Endodermal cell (in vitro differentiated cells): ENCODE measurements around the gene ST6GALNAC6. TPM values are rescaled to one million over a fixed set of nuclear protein-coding genes. Genes with fewer than 3 reads are reported as not detected.

Experiments
- DNase-seq: peaks from one replicate; pipeline ENCODE4 v3.0.0-alpha.2; 2017
- H3K27ac ChIP-seq: 2 replicates; pipeline ENCODE4 v1.5.1; 2013; ENCODE audit warnings: mild to moderate bottlenecking, low read depth, low read length, moderate library complexity
- H3K27me3 ChIP-seq: 2 replicates; pipeline ENCODE4 v1.6.1; 2013; ENCODE audit warnings: mild to moderate bottlenecking, low read length, moderate library complexity; ENCODE audit not compliant: insufficient read depth, control insufficient read depth, poor library complexity, severe bottlenecking
- H3K36me3 ChIP-seq: 2 replicates; pipeline ENCODE4 v1.7.0; 2013; ENCODE audit warnings: mild to moderate bottlenecking, low read length, moderate library complexity; ENCODE audit not compliant: control insufficient read depth, insufficient read depth
- H3K4me1 ChIP-seq: one replicate; pipeline ENCODE4 v1.7.0; 2013; ENCODE audit warnings: low read length; ENCODE audit not compliant: control insufficient read depth, insufficient read depth
- H3K4me3 ChIP-seq: 2 replicates; pipeline ENCODE4 v1.5.1; 2013; ENCODE audit warnings: mild to moderate bottlenecking, low read length, moderate library complexity
- H3K9ac ChIP-seq: 2 replicates; pipeline ENCODE4 v1.6.1; 2013; ENCODE audit warnings: mild to moderate bottlenecking, low read length, moderate library complexity; ENCODE audit not compliant: poor library complexity, severe bottlenecking; ENCODE audit errors: extremely low read depth
- H3K9me3 ChIP-seq: 2 replicates; pipeline ENCODE4 v1.6.1; 2013; ENCODE audit warnings: mild to moderate bottlenecking, low read length, moderate library complexity; ENCODE audit not compliant: control insufficient read depth
- H3K27ac Mint-ChIP-seq: 2 replicates; pipeline ENCODE4 v1.8.0; 2020; ENCODE audit warnings: mixed read lengths
- H3K27me3 Mint-ChIP-seq: 2 replicates; pipeline ENCODE4 v1.8.0; 2021; ENCODE audit warnings: mild to moderate bottlenecking, mixed read lengths; ENCODE audit not compliant: insufficient read depth
- H3K36me3 Mint-ChIP-seq: 2 replicates; pipeline ENCODE4 v1.8.0; 2020; ENCODE audit warnings: low read depth, mixed read lengths
- H3K4me1 Mint-ChIP-seq: 2 replicates; pipeline ENCODE4 v1.8.0; 2020; ENCODE audit warnings: mixed read lengths
- H3K4me3 Mint-ChIP-seq: 2 replicates; pipeline ENCODE4 v1.8.0; 2020; ENCODE audit warnings: mild to moderate bottlenecking, moderate library complexity, mixed read lengths
- H3K9me3 Mint-ChIP-seq: 2 replicates; pipeline ENCODE4 v1.8.0; 2020; ENCODE audit warnings: mild to moderate bottlenecking, mixed read lengths
- WGBS, 2 experiments: methylation state at CpG; one replicate each; pipeline versions ENCODE4 v1.1.5 to v1.1.7; 2013; ENCODE audit warnings: missing lambda C conversion rate in 2 of 2, mixed read lengths in 1 of 2; ENCODE audit not compliant: insufficient coverage in 1 of 2, insufficient read length in 1 of 2; 5-methylcytosine and 5-hydroxymethylcytosine counted together
- total RNA-seq, 2 donors: library from RNA; stranded (reverse); fragmentation: NEBNext Ultra II Directional in 1 of 2; extraction: Animal tissue kit (Norgen Biotek cat#: 25700) in 1 of 2; gene quantifications; 2 replicates in 1 of 2; 3 replicates in 1 of 2; pipeline ENCODE4 v1.2.1, GENCODE V29; 2021
- TF ChIP-seq, protein P1 (sequence below): fragments of 200-600 bp; sonication (generic); conservative IDR thresholded peaks from 2 replicates; pipeline ENCODE4 v1.5.0; 2021; ENCODE audit warnings: antibody characterized with exemption, mild to moderate bottlenecking

The ST6GALNAC6 gene
- total RNA-seq, 2 donors from 2014 or later = 42.3 to 44.2 TPM

DNA sequence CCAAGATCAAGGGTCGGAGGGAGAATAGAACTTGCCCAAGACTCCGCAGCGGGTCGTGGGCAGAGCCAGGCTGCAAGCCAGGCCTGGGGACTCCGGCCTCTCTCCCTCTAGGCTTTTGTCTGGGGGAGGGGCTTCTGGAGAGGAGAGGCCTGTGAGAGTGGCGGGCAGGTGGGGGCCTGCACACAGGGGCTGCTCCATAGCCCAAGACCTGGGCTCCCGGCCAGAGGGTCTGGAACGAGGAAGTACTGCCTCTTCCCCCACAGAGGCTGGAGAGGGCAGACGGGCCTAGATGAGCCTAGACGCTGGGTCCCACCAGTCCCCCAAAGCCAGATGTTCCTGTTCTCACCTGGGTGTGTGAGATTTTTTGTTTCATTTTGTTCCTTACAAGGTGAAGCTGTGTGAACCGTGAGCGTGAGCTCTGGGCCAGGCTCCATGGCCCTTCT lies 5.2 kb upstream of the ST6GALNAC6 start:
- no peaks in the 10 kb centered on the region for H3K27me3 Mint-ChIP-seq
- DNase-seq = peak; percentile 69
- Histone ChIP-seq H3K4me3 (no peak overlapping the region), H3K36me3 (no peaks in the 10 kb centered on the region), H3K4me1 (no peaks in the 10 kb centered on the region), H3K9me3 (no peaks in the 10 kb centered on the region), H3K27ac (peak overlapping the region; percentile 29), H3K27me3 (no peaks in the 10 kb centered on the region), H3K9ac (no peak overlapping the region)
- 73 to 80% methylated on average over 3 to 12 of the region's 12 CpGs for WGBS, 2 experiments
- peak overlapping the region; percentile 64 for H3K27ac Mint-ChIP-seq
- H3K4me3 Mint-ChIP-seq = no peak overlapping the region
- H3K36me3 Mint-ChIP-seq = no peaks in the 10 kb centered on the region
- TF ChIP-seq, protein P1, sequence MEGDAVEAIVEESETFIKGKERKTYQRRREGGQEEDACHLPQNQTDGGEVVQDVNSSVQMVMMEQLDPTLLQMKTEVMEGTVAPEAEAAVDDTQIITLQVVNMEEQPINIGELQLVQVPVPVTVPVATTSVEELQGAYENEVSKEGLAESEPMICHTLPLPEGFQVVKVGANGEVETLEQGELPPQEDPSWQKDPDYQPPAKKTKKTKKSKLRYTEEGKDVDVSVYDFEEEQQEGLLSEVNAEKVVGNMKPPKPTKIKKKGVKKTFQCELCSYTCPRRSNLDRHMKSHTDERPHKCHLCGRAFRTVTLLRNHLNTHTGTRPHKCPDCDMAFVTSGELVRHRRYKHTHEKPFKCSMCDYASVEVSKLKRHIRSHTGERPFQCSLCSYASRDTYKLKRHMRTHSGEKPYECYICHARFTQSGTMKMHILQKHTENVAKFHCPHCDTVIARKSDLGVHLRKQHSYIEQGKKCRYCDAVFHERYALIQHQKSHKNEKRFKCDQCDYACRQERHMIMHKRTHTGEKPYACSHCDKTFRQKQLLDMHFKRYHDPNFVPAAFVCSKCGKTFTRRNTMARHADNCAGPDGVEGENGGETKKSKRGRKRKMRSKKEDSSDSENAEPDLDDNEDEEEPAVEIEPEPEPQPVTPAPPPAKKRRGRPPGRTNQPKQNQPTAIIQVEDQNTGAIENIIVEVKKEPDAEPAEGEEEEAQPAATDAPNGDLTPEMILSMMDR = no peak
- peaks cover 14% of the 10 kb centered on the region for H3K4me1 Mint-ChIP-seq
- no peaks in the 10 kb centered on the region for H3K9me3 Mint-ChIP-seq

DNA sequence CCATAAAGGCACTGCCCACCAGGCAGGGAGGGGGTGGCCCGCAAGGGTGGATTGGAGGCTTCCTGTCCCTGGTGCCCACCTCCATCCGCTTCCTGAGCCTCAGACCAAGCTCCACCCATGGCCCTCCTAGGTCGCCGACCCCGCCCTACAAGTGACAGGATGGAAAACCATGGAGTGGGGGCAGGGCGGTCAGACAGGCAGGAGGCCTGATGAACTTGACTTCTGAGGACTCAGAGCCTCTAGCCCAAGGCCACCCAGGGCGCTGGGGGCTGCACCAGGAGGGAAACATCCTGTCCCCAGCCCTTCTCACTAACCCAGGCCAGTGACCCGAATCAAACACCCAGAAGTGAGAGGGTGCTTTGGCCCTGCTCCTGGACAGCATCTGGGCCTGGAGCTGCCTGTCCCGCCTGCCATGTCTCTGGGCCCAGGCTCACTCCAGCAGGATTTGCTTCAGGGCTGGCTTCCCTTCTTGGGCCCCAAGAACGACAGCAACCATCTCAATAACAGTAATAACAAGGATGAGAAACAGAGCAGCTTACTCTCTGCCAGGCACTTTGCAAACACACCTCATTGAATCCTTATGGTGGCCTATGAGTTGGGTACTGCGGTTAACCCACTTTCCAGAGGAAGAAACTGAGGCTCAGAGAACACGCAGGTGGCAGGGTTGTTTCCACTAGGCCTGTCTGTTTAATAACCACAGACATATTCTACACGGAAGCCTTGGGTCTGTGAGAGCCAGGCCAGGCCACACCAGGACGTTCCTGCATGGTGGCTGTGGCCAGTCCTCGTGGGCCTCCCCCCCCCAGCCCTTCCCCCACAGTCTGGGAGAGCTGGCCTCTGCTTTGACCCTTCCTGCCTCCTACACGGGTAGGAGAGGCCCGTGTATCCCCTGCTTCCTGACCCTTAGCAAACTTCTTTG lies 4.4 kb upstream of the ST6GALNAC6 start:
- Histone ChIP-seq H3K36me3 (no peaks in the 10 kb centered on the region), H3K27me3 (no peaks in the 10 kb centered on the region), H3K4me1 (no peaks in the 10 kb centered on the region), H3K4me3 (no peak overlapping the region), H3K9me3 (no peaks in the 10 kb centered on the region), H3K9ac (no peak overlapping the region), H3K27ac (no peak overlapping the region)
- 59 to 76% methylated on average over 8 to 17 of the region's 17 CpGs for WGBS, 2 experiments
- Mint-ChIP-seq H3K4me3 (no peak overlapping the region), H3K36me3 (no peaks in the 10 kb centered on the region), H3K4me1 (peaks cover 14% of the 10 kb centered on the region), H3K27me3 (no peaks in the 10 kb centered on the region), H3K9me3 (no peaks in the 10 kb centered on the region), H3K27ac (peak overlapping the region; percentile 64)
- DNase-seq = peak; percentile 91
- TF ChIP-seq, protein P1 = no peak

DNA sequence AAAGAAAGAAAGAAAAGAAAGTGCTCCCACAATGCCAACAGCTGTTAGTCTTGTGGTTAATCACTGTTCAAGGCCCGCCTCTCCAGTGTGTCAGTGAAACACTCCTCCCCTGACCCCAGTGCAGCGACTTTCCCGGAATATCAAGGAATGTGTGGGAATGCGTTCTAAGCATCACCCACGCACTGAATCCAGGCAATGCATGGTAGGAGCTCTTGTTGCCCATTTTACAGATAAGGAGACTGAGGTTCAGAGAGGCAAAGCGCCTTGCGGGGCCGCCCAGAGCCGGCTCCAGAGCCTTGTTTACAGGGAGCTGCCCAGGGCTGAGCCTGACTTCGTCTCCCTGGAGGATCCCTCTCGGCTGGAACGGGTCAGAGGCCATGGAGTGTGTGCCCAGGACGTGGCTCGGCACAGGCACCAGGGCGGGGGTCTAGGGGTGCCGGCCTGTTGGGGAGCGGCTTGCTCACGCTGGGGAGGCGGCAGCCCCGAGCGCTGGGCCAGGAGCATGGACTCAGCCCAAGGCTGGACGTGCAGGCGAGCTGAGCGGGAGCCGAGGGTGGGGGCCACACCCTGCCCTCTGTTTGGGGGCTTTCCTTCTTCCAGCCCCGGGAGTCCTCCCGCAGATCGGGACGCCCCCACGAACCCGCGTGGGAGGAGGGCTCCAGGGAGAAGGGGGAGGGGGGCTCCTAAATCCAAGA lies 823 bp downstream of the ST6GALNAC6 start:
- peak overlapping the region; percentile 77 for H3K4me3 Mint-ChIP-seq
- H3K27ac ChIP-seq = no peak overlapping the region
- no peaks in the 10 kb centered on the region for H3K27me3 ChIP-seq
- peak; percentile 73 for DNase-seq
- H3K4me1 Mint-ChIP-seq = peaks cover 10% of the 10 kb centered on the region
- H3K4me1 ChIP-seq = peaks cover 4% of the 10 kb centered on the region
- TF ChIP-seq, protein P1 = no peak
- peak overlapping the region; percentile 77 for H3K27ac Mint-ChIP-seq
- H3K9ac ChIP-seq = peak overlapping the region; percentile 60
- H3K27me3 Mint-ChIP-seq = no peaks in the 10 kb centered on the region
- H3K4me3 ChIP-seq = peak overlapping the region; percentile 79
- peaks cover 27% of the 10 kb centered on the region for H3K36me3 ChIP-seq
- 31 to 69% methylated on average over 9 to 32 of the region's 32 CpGs for WGBS, 2 experiments
- peaks cover 31% of the 10 kb centered on the region for H3K36me3 Mint-ChIP-seq
- H3K9me3 Mint-ChIP-seq = peaks cover 10% of the 10 kb centered on the region
- peaks cover 17% of the 10 kb centered on the region for H3K9me3 ChIP-seq
